UCSD-AML1 (cell line): Measurements from ENCODE around the gene CTCFL.
"Not testable (repeated sequence)": the region's sequence is repeated elsewhere in the genome, so short reads cannot be mapped to it uniquely, and the experiment has no call there.

ENCODE experiments used
- DNase-seq: peaks from one replicate; lab custom pipeline; 2025; ENCODE audit not compliant: unreplicated experiment; lab: John Stamatoyannopoulos, UW

CTCFL gene

GRCh38 chr20:57511709-57512108, 13.2 kb downstream of the CTCFL start:
- DNase-seq: not testable (repeated sequence)

- peak; percentile 49 for DNase-seq
These were observed 15.2 kb downstream of the CTCFL start for GRCh38 chr20:57509665-57510237.

- no peak for DNase-seq
These were observed 16.1 kb downstream of the CTCFL start for GRCh38 chr20:57508831-57509230.

- no peak for DNase-seq
These were observed 16.6 kb downstream of the CTCFL start for GRCh38 chr20:57508381-57508780.

- DNase-seq: no peak
These were observed 17.5 kb downstream of the CTCFL start for GRCh38 chr20:57507477-57507876.

GRCh38 chr20:57505979-57506378, 19.0 kb downstream of the CTCFL start:
- no peak for DNase-seq

DNA sequence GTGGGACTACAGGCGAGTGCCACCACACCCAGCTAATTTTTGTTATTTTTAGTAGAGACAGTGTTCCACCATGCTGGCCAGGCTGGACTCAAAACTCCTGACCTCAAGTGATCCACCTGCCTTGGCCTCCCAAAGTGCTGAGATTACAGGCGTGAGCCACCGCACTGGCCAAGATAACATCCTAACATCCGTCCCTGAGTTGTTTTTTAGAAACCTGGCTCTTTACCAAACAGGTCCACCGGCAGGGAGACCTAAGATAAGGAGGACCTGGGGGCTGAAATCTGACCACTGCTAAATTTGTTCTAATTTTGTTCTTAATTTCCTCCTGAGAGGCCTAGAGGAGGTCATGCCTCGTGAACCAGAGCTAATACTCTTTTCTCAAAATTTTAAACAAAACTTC, 20.5 kb downstream of the CTCFL start:
- DNase-seq: no peak

GRCh38 chr20:57503035-57503658, 21.8 kb downstream of the CTCFL start:
- no peak for DNase-seq

GRCh38 chr20:57502336-57502700, 22.6 kb downstream of the CTCFL start:
- DNase-seq: no peak

DNA sequence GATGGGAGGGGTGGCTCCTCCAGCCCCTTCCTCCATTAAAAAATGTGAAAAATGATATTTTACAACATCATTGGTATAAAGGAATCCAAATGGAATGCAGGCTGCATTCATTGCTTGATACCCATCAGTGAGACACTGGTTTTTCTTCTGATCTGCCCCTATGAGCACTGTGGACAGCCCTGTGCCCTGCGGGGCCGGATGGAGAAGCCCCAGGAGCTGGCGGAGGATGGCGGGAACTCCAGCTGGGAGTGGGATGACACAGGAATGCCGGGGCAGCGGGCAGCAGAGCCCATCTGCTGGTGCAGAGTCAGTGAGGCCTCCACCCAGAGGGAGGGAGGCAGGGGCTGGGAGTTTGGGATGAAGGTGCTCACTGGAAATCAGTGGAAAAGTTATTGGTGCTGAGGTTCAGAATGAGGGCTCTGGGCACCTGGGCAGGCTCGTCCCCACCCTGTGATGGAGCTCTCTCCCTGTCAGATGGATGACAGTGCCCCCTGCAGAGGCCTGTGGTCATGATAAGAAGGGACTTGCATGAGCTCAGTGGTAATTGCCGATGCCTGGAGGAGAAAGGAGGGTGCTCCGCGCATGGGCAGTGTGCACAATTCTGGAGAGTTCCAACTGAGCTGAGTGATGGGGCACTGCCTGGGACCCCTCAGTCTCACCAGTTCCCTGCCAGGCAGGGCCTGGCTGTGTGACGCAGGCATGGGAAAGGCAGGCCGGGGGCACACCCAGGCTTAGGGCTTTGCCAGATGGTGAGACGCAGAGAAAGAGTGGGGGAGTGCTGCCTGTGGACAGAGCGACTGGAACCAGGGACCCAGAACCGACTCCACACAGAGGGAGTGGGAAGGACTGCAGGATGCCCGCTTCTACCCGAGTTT, 23.2 kb downstream of the CTCFL start:
- DNase-seq: no peak

GRCh38 chr20:57500962-57501361, 24.0 kb downstream of the CTCFL start:
- no peak for DNase-seq

GRCh38 chr20:57500235-57500634, 24.7 kb downstream of the CTCFL start:
- DNase-seq: no peak

DNA sequence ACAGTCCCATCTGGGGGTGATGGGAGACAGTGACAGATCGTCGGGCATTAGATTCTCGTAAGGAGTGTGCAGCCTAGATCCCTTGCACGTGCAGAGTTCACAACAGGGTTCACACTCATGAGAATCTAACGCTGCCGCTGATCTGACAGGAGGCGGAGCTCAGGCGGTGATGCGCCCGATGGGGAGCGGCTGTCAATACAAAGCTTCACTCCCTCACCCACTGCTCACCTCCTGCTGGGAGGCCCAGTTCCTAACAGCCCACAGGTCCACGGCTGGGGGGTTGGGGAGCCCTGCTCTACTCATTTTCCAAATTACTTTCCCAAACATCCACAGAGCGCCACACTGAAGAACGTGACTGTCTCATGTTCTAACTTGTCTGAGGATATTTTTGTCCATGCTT, 25.3 kb downstream of the CTCFL start:
- no peak for DNase-seq

GRCh38 chr20:57498425-57499400, 26.2 kb downstream of the CTCFL start:
- peak; percentile 44 for DNase-seq

- DNase-seq: no peak
These were observed 28.3 kb downstream of the CTCFL start for GRCh38 chr20:57496592-57496991.

GRCh38 chr20:57495978-57496377, 29.0 kb downstream of the CTCFL start:
- no peak for DNase-seq

GRCh38 chr20:57493091-57493615, 31.8 kb downstream of the CTCFL start:
- DNase-seq: no peak

DNA sequence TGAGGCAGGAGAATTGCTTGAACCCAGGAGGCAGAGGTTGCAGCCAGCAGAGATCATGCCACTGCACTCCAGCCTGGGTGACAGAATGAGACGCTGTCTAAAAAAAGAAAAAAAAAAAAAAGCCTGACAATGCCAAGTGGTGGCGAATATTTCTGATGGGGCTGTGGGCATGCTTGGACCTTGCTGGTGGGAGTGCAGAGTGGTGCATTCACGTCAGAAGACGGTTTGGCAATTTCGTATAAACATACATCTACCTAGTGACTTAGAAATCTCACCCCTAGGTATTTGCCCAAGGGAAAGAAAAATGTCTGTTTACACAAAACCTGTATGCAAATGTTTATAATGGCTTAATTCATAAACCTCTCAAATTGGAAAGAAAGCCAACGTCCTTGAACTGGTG, 33.6 kb downstream of the CTCFL start:
- no peak for DNase-seq

- not testable (repeated sequence) for DNase-seq
These were observed 36.7 kb downstream of the CTCFL start for GRCh38 chr20:57488277-57488676.

- DNase-seq: no peak
These were observed 39.2 kb downstream of the CTCFL start for GRCh38 chr20:57485770-57486169.

DNA sequence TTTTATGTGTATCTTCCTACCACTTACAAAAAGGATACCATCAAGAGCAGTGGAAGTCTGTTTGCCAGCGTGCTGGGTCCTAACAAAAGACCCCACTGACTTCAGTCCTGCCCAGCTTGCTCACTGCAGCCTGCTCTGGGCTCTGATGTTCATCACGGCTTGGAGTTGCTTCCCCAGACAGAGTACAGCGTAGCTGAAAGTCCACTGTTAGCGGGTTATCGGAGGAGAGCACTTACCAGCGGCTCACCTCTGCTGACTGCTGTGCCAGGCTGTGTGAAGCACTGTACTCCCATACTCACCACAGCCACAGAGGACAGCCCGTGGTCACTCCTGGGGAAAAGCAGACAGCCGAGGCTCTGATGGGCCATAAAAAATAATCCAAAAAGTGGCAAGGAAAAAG, 40.2 kb downstream of the CTCFL start:
- no peak for DNase-seq
